Measurements from ENCODE around the gene KCNJ5.
"Not testable (repeated sequence)": the region's sequence is repeated elsewhere in the genome, so short reads cannot be mapped to it uniquely, and the experiment has no call there.

Gene KCNJ5

GRCh38 chr11:128915149-128915521, 24.0 kb downstream of the KCNJ5 start:
- no peak for DNase-seq

- DNase-seq: no peak
Observed at GRCh38 chr11:128916037-128916572, 24.9 kb downstream of the KCNJ5 start.

- no peak for DNase-seq
Observed at GRCh38 chr11:128916681-128917080, 25.5 kb downstream of the KCNJ5 start.

GRCh38 chr11:128917144-128917724, 26.1 kb downstream of the KCNJ5 start:
- no peak for DNase-seq

- no peak for DNase-seq
Observed at GRCh38 chr11:128919216-128919615, 28.1 kb downstream of the KCNJ5 start.

- DNase-seq: not testable (repeated sequence)
Observed at GRCh38 chr11:128919635-128920034, 28.5 kb downstream of the KCNJ5 start.

- no peak for DNase-seq
Observed at GRCh38 chr11:128920666-128921065, 29.5 kb downstream of the KCNJ5 start.

- no peak for DNase-seq
Observed at GRCh38 chr11:128921793-128922192, 30.6 kb downstream of the KCNJ5 start.

GRCh38 chr11:128924104-128924503, 32.9 kb downstream of the KCNJ5 start:
- DNase-seq: no peak

GRCh38 chr11:128924510-128925249, 33.5 kb downstream of the KCNJ5 start:
- no peak for DNase-seq

GRCh38 chr11:128925250-128925600, 34.1 kb downstream of the KCNJ5 start:
- no peak for DNase-seq

GRCh38 chr11:128926000-128926399, 34.8 kb downstream of the KCNJ5 start:
- DNase-seq: no peak

- no peak for DNase-seq
Observed at GRCh38 chr11:128926437-128927107, 35.4 kb downstream of the KCNJ5 start.

- no peak for DNase-seq
Observed at GRCh38 chr11:128927108-128927461, 35.9 kb downstream of the KCNJ5 start.

- no peak for DNase-seq
Observed at GRCh38 chr11:128927683-128928336, 36.7 kb downstream of the KCNJ5 start.

GRCh38 chr11:128928400-128928799, 37.2 kb downstream of the KCNJ5 start:
- no peak for DNase-seq

- DNase-seq: no peak
Observed at GRCh38 chr11:128929468-128929867, 38.3 kb downstream of the KCNJ5 start.

GRCh38 chr11:128929991-128930390, 38.8 kb downstream of the KCNJ5 start:
- no peak for DNase-seq

- no peak for DNase-seq
Observed at GRCh38 chr11:128931066-128931465, 39.9 kb downstream of the KCNJ5 start.

GRCh38 chr11:128931668-128932067, 40.5 kb downstream of the KCNJ5 start:
- no peak for DNase-seq

- DNase-seq: no peak
Observed at GRCh38 chr11:128933481-128934178, 42.5 kb downstream of the KCNJ5 start.

GRCh38 chr11:128934351-128934750, 43.2 kb downstream of the KCNJ5 start:
- no peak for DNase-seq

GRCh38 chr11:128934926-128935325, 43.8 kb downstream of the KCNJ5 start:
- DNase-seq: no peak
